Measurements from ENCODE around the gene MPPED1. TPM values are rescaled to one million over a fixed set of nuclear protein-coding genes. Genes with fewer than 3 reads are reported as not detected.

The MPPED1 gene
- total RNA-seq, 1 donor from 2014 or later, result not detected

GRCh38 chr22:43421914-43422615, 10.3 kb downstream of the MPPED1 start:
- Mint-ChIP-seq H3K27ac (no peak overlapping the region), H3K9me3 (no peaks in the 10 kb centered on the region), H3K4me3 (ENCODE audit: low read depth) (no peak overlapping the region), H3K4me1 (ENCODE audit: low read depth) (no peaks in the 10 kb centered on the region), H3K36me3 (ENCODE audit: low read depth) (no peaks in the 10 kb centered on the region), H3K27me3 (ENCODE audit: low read depth) (no peaks in the 10 kb centered on the region)
- no peak for DNase-seq (ENCODE audit: low spot score)
- intact Hi-C loops (cut with micrococcal nuclease), result no loop called here

GRCh38 chr22:43423046-43423445, 11.2 kb downstream of the MPPED1 start:
- no peak overlapping the region for H3K27ac Mint-ChIP-seq
- no peak for DNase-seq (ENCODE audit: low spot score)
- no peak overlapping the region for H3K4me3 Mint-ChIP-seq (ENCODE audit: low read depth)
- no peaks in the 10 kb centered on the region for H3K27me3 Mint-ChIP-seq (ENCODE audit: low read depth)
- no peaks in the 10 kb centered on the region for H3K4me1 Mint-ChIP-seq (ENCODE audit: low read depth)
- H3K9me3 Mint-ChIP-seq, result no peaks in the 10 kb centered on the region
- H3K36me3 Mint-ChIP-seq (ENCODE audit: low read depth), result no peaks in the 10 kb centered on the region
- intact Hi-C loops (cut with micrococcal nuclease), result no loop called here

GRCh38 chr22:43424201-43424600, 12.4 kb downstream of the MPPED1 start:
- intact Hi-C loops (cut with micrococcal nuclease), result no loop called here
- no peak overlapping the region for H3K27ac Mint-ChIP-seq

GRCh38 chr22:43424666-43425630, 13.1 kb downstream of the MPPED1 start:
- H3K9me3 Mint-ChIP-seq, result no peaks in the 10 kb centered on the region
- H3K4me3 Mint-ChIP-seq (ENCODE audit: low read depth), result no peak overlapping the region
- no peak overlapping the region for H3K27ac Mint-ChIP-seq
- no peak for DNase-seq (ENCODE audit: low spot score)
- no peaks in the 10 kb centered on the region for H3K4me1 Mint-ChIP-seq (ENCODE audit: low read depth)
- H3K27me3 Mint-ChIP-seq (ENCODE audit: low read depth), result no peaks in the 10 kb centered on the region
- intact Hi-C loops (cut with micrococcal nuclease), result no loop called here
- no peaks in the 10 kb centered on the region for H3K36me3 Mint-ChIP-seq (ENCODE audit: low read depth)

More at GRCh38 chr22:43424201-43424600, 12.4 kb downstream of the MPPED1 start:
- Mint-ChIP-seq H3K27me3 (ENCODE audit: low read depth) (no peaks in the 10 kb centered on the region), H3K4me1 (ENCODE audit: low read depth) (no peaks in the 10 kb centered on the region), H3K9me3 (no peaks in the 10 kb centered on the region), H3K36me3 (ENCODE audit: low read depth) (no peaks in the 10 kb centered on the region), H3K4me3 (ENCODE audit: low read depth) (no peak overlapping the region)
- DNase-seq (ENCODE audit: low spot score), result no peak

GRCh38 chr22:43425976-43426785, 14.4 kb downstream of the MPPED1 start:
- no peak overlapping the region for H3K4me3 Mint-ChIP-seq (ENCODE audit: low read depth)
- no peaks in the 10 kb centered on the region for H3K9me3 Mint-ChIP-seq
- H3K27ac Mint-ChIP-seq, result no peak overlapping the region
- no peak for DNase-seq (ENCODE audit: low spot score)
- H3K4me1 Mint-ChIP-seq (ENCODE audit: low read depth), result no peaks in the 10 kb centered on the region
- H3K27me3 Mint-ChIP-seq (ENCODE audit: low read depth), result no peaks in the 10 kb centered on the region
- intact Hi-C loops (cut with micrococcal nuclease), result no loop called here
- H3K36me3 Mint-ChIP-seq (ENCODE audit: low read depth), result no peaks in the 10 kb centered on the region

GRCh38 chr22:43426816-43427215, 15.0 kb downstream of the MPPED1 start:
- Mint-ChIP-seq H3K4me1 (ENCODE audit: low read depth) (no peaks in the 10 kb centered on the region), H3K4me3 (ENCODE audit: low read depth) (no peak overlapping the region), H3K27me3 (ENCODE audit: low read depth) (peaks cover 2% of the 10 kb centered on the region), H3K9me3 (no peaks in the 10 kb centered on the region), H3K36me3 (ENCODE audit: low read depth) (no peaks in the 10 kb centered on the region), H3K27ac (no peak overlapping the region)
- DNase-seq (ENCODE audit: low spot score), result no peak
- intact Hi-C loops (cut with micrococcal nuclease), result no loop called here

GRCh38 chr22:43427296-43428004, 15.6 kb downstream of the MPPED1 start:
- H3K36me3 Mint-ChIP-seq (ENCODE audit: low read depth), result no peaks in the 10 kb centered on the region
- no peaks in the 10 kb centered on the region for H3K4me1 Mint-ChIP-seq (ENCODE audit: low read depth)
- peaks cover 2% of the 10 kb centered on the region for H3K27me3 Mint-ChIP-seq (ENCODE audit: low read depth)
- H3K4me3 Mint-ChIP-seq (ENCODE audit: low read depth), result no peak overlapping the region
- no peaks in the 10 kb centered on the region for H3K9me3 Mint-ChIP-seq
- intact Hi-C loops (cut with micrococcal nuclease), result no loop called here
- no peak for DNase-seq (ENCODE audit: low spot score)
- no peak overlapping the region for H3K27ac Mint-ChIP-seq

GRCh38 chr22:43428005-43428485, 16.2 kb downstream of the MPPED1 start:
- no peaks in the 10 kb centered on the region for H3K9me3 Mint-ChIP-seq

GRCh38 chr22:43428521-43428920, 16.7 kb downstream of the MPPED1 start:
- no peak overlapping the region for H3K4me3 Mint-ChIP-seq (ENCODE audit: low read depth)
- no peak for DNase-seq (ENCODE audit: low spot score)
- intact Hi-C loops (cut with micrococcal nuclease), result no loop called here
- H3K9me3 Mint-ChIP-seq, result no peaks in the 10 kb centered on the region
- H3K36me3 Mint-ChIP-seq (ENCODE audit: low read depth), result no peaks in the 10 kb centered on the region
- no peaks in the 10 kb centered on the region for H3K4me1 Mint-ChIP-seq (ENCODE audit: low read depth)
- no peak overlapping the region for H3K27ac Mint-ChIP-seq
- H3K27me3 Mint-ChIP-seq (ENCODE audit: low read depth), result peaks cover 2% of the 10 kb centered on the region

More at GRCh38 chr22:43428005-43428485, 16.2 kb downstream of the MPPED1 start:
- no peak overlapping the region for H3K4me3 Mint-ChIP-seq (ENCODE audit: low read depth)
- no peak for DNase-seq (ENCODE audit: low spot score)
- no peak overlapping the region for H3K27ac Mint-ChIP-seq
- intact Hi-C loops (cut with micrococcal nuclease), result no loop called here
- H3K27me3 Mint-ChIP-seq (ENCODE audit: low read depth), result peaks cover 2% of the 10 kb centered on the region
- H3K4me1 Mint-ChIP-seq (ENCODE audit: low read depth), result no peaks in the 10 kb centered on the region
- no peaks in the 10 kb centered on the region for H3K36me3 Mint-ChIP-seq (ENCODE audit: low read depth)

- no peaks in the 10 kb centered on the region for H3K36me3 Mint-ChIP-seq (ENCODE audit: low read depth)
- no peaks in the 10 kb centered on the region for H3K4me1 Mint-ChIP-seq (ENCODE audit: low read depth)
- no peak for DNase-seq (ENCODE audit: low spot score)
- no peak overlapping the region for H3K27ac Mint-ChIP-seq
- intact Hi-C loops (cut with micrococcal nuclease), result no loop called here
- H3K27me3 Mint-ChIP-seq (ENCODE audit: low read depth), result peaks cover 2% of the 10 kb centered on the region
- no peak overlapping the region for H3K4me3 Mint-ChIP-seq (ENCODE audit: low read depth)
- H3K9me3 Mint-ChIP-seq, result no peaks in the 10 kb centered on the region
Observed at GRCh38 chr22:43429426-43429825, 17.6 kb downstream of the MPPED1 start.

GRCh38 chr22:43431808-43432554, 20.2 kb downstream of the MPPED1 start:
- DNase-seq (ENCODE audit: low spot score), result no peak
- H3K27me3 Mint-ChIP-seq (ENCODE audit: low read depth), result peaks cover 2% of the 10 kb centered on the region
- H3K4me1 Mint-ChIP-seq (ENCODE audit: low read depth), result no peaks in the 10 kb centered on the region
- intact Hi-C loops (cut with micrococcal nuclease), result no loop called here
- H3K9me3 Mint-ChIP-seq, result no peaks in the 10 kb centered on the region
- H3K4me3 Mint-ChIP-seq (ENCODE audit: low read depth), result no peak overlapping the region
- no peak overlapping the region for H3K27ac Mint-ChIP-seq
- H3K36me3 Mint-ChIP-seq (ENCODE audit: low read depth), result no peaks in the 10 kb centered on the region
